Astrocyte of the spinal cord (primary cell): ENCODE measurements around the gene STAB1.

Source experiments
- DNase-seq: peaks from one replicate; pipeline ENCODE4 v3.0.0; 2011; ENCODE audit warnings: low read depth, low spot score
- H3K4me3 ChIP-seq: 2 replicates; pipeline ENCODE4 v1.5.1; 2011; ENCODE audit warnings: low read depth, mild to moderate bottlenecking, low read length, moderate library complexity
- in situ Hi-C: cut with HindIII; loops from 2 replicates; pipeline ENCODE4 v1.10.0; 2017; ENCODE audit warnings: low sequenced_read_pairs
- TF ChIP-seq, protein P1 (sequence below): IDR thresholded peaks from 2 replicates; pipeline ENCODE4 v1.5.1; 2012; ENCODE audit warnings: low read depth, mild to moderate bottlenecking, low read length, inconsistent platforms

STAB1 gene

DNA sequence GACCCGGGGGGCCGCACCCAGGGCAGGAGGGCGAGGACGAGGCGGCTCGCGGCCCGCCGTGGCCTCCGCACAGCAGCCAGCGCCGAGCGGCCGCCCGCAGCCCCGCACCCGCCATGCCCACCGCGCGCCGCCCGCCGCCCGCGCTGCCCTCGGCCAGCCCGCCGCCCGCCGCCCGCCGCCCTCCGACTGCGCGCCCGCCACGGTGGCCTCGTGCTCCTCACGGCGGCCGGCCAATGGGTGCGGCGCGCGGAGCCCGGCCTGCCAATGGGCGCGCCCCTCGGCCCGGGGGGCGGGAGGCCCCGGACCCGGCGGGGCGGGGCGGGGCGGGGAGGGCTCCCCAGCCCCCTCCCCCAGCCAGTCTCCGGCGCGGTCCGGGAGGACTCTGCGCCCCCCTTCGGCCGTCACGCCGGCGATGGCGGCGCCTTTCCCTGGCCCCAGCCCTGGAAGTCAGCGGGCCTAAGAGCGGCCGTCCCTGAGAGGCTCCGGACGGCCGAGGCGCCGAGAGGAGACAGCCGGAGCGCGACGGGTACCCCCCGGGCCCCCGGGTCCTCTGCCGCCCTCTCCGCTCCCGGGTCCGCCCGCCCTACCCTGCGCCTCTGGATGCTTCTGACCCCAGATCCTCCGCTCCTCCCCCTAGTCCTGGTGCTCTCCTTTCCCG lies 38.6 kb downstream of the STAB1 start, which contains the start of gene NT5DC2:
Gene NT5DC2 (minus strand): TSS at position 235 of the 658 bp plus-strand sequence. CDS start 120 bp downstream, at position 115.
- TF ChIP-seq, protein P1, sequence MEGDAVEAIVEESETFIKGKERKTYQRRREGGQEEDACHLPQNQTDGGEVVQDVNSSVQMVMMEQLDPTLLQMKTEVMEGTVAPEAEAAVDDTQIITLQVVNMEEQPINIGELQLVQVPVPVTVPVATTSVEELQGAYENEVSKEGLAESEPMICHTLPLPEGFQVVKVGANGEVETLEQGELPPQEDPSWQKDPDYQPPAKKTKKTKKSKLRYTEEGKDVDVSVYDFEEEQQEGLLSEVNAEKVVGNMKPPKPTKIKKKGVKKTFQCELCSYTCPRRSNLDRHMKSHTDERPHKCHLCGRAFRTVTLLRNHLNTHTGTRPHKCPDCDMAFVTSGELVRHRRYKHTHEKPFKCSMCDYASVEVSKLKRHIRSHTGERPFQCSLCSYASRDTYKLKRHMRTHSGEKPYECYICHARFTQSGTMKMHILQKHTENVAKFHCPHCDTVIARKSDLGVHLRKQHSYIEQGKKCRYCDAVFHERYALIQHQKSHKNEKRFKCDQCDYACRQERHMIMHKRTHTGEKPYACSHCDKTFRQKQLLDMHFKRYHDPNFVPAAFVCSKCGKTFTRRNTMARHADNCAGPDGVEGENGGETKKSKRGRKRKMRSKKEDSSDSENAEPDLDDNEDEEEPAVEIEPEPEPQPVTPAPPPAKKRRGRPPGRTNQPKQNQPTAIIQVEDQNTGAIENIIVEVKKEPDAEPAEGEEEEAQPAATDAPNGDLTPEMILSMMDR = peak; percentile 16
- peak within 1 kb of the TSS; percentile 73 for H3K4me3 ChIP-seq
- peak; percentile 61 for DNase-seq
- in situ Hi-C loops = no loop called here

- in situ Hi-C loops = no loop called here
- H3K4me3 ChIP-seq = peak overlapping the region; percentile 55
- peak; percentile 38 for DNase-seq
- TF ChIP-seq, protein P1 = no peak
Measured at GRCh38 chr3:52534281-52535183, 39.4 kb downstream of the STAB1 start.

DNA sequence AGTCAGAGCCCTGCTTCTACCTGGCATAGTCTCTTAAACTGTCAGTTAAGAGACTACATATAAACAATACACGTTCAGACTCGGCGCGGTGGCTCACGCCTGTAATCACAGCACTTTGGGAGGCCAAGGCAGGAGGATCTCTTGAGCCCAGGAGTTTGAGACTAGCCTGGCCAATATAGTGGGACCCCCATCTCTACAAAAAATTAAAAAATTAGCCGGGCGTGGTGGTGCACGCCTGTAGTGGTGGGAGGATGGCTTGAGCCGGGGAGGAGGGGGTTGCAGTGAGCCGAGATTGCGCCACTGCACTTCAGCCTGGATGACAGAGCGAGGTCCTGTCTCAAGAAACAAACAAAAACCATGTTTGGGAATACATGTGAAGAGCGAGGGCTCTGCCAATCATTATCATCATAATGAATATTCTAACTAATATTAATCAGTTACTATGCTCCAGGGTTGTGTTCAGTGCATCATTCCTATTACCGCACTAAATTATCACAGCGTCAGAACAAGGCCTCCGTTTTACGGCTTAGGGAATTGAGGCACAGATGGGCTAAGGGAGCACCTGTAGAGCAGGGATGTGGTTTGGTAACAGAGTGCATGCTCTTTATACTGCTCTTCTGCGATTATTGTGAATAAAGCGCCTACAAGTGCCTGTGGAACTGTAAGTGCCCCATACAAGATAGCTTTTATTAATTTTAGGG lies 40.4 kb downstream of the STAB1 start:
- TF ChIP-seq, protein P1 = no peak
- DNase-seq = no peak
- in situ Hi-C loops = no loop called here
- H3K4me3 ChIP-seq = no peak overlapping the region

- TF ChIP-seq, protein P1 = no peak
- no peak for DNase-seq
- in situ Hi-C loops = no loop called here
- no peak overlapping the region for H3K4me3 ChIP-seq
Measured at GRCh38 chr3:52536112-52536368, 40.9 kb downstream of the STAB1 start.

DNA sequence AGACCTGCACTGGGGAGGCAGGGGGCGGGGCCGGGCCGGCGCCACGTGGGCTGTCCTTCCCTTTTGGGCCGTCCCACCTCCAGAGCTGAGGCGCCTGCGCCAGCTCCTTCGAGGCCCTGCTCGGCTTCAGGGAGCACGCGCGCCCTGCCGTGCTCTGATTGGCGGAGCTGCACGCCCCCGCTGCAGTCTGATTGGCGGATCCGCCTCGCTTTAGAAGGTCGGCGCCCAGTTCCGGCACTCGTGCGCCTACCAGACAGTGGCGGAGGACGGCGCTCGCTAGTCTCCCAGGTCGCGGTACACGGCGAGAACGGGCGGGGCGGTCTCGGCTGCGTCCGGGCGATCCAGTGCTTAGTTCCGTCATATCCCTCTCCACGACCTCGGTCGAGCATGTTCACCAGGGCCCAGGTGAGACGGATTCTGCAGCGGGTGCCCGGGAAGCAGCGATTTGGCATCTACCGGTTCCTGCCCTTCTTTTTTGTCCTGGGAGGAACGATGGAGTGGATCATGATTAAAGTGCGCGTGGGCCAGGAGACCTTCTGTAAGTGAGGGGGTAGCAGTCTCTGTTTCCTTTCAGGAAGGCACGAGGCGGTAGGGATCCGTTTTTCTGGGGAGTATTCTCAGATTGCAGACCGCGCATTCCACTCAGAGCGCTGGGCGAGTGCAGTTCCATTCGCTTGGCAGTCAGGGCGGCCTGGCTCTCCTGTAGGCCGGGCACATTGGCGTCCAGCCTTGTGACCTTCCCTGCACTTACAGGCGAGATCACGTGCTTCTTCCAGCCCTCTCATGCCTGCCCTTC lies 41.4 kb downstream of the STAB1 start, which contains the start of gene UQCC5:
Gene UQCC5 (plus strand): TSS at position 237 of the 796 bp plus-strand sequence. CDS start 151 bp downstream, at position 388.
- DNase-seq = peak; percentile 99
- in situ Hi-C loops = no loop called here
- TF ChIP-seq, protein P1 = peak; percentile 1

More for the DNA sequence above, 41.4 kb downstream of the STAB1 start, which contains the start of gene UQCC5:
- H3K4me3 ChIP-seq = peak within 1 kb of the TSS; percentile 97
